GM21717 (cell line): Measurements from ENCODE around the gene PDGFA.

Source experiments
- ATAC-seq: cut with Tn5 transposase; IDR thresholded peaks from one replicate; pipeline ENCODE4 v1.9.1; 2021; ENCODE audit warnings: mild to moderate bottlenecking, moderate library complexity; ENCODE audit not compliant: unreplicated experiment

PDGFA gene

GRCh38 chr7:519484-520390 is at the start of gene PDGFA:
TSS of gene PDGFA (minus strand) at chr7:519846. CDS start at chr7:519001, 845 bp downstream.
- no peak for ATAC-seq

GRCh38 chr7:568031-568951 is 48.6 kb upstream of the PDGFA start:
- no peak for ATAC-seq

DNA sequence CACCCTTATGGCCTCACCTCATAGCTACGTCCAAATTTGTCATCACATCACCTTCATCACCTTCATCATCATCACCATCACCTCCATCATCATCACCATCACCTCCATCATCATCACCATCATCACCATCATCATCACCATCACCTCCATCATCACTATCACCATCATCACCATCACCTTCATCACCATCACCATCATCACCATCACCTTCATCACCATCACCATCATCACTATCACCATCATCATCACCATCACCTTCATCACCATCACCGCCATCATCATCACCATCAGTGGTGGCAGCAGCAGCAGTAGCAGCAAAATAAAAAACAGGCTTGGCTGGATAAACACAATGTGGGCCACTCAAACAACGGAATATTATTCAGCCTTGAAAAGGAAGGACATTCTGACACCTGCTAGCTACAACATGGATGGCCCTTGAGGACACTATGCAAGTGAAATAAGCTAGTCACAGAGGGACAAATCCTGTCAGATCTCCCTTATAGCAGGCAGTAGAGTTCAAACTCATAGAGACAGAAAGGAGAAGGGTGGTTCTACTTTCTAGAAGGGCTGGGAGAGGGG is 47.7 kb upstream of the PDGFA start:
- ATAC-seq, result no peak

DNA sequence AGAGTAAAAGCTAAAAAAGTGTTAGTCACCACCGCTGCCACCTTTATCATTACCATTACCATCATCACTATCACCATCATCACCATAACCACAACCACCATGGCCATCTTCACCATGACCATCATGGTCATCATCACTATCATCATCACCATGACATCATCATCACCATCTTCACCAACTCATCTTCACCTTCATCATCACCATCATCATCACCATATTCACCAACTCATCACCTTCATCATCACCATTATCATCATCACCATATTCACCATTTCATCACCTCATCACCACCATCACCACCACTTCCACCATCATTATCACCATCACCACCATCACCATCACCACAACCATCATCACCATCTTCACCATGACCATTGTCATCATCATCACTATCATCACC is 46.5 kb upstream of the PDGFA start:
- no peak for ATAC-seq

GRCh38 chr7:564176-564865 is 44.7 kb upstream of the PDGFA start:
- no peak for ATAC-seq

DNA sequence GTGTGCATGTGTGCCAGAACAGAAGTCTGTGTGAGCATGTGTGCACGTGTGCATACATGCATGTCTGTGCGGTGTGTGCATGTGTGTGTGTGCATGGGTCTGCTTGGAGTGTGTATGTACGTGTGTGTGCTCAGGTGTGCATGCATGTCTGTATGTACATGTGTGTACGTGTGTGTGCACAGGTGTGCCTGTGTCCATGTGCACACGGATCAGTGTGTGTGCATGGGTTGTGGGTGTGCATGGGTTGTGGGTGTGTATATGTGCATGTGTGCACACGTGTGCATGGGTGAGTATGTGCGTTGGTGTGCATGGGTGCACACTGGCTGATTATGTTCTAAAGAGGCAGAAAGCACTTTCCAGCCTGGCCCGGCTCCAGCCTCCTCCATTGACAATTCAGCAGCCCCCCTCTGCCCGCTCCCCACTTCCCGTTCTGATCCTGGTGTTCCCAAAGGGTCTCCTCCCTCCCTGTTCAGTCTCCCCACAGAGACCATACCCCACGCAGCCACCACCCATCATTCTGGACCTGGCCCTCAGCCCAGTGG is 44.1 kb upstream of the PDGFA start:
- no peak for ATAC-seq

DNA sequence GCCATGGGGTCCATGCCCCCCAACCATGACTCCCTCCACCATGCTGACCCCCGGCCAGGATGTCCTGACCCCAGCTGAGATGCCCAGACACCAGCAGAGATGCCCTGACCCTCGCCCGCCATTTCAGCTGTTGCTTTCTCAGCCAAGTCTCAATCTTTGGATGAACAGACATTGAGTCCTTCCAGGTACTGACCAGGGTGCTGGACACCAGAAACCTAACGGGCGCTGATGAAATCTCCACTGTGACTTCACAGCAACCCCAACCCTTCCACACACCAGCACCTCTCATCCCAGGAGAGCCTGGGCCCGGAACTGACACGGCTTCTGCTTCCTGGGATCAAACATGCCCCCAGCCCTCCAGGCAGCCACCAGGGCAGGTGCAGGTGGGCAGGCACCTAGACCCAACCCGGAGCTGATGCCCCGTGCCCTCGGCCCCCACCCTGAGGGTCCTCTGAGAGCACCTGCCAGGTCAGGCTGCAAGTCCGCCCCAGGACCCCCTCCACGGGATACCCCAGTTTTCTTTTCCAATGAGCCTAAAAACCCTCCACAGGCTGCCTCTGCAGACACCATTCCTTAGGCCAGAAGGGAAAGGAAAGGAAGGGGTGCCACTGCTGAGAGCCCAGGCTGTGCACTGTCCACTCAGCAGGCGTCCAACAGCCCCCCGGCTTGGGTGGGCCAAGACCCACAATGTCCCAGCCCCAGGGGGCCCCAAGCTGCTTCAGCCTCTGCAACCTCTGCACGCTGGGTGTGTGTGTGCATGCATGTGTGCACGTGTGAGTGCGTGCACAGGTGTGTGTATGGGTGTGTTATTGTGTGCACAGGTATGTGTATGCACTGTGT is 43.4 kb upstream of the PDGFA start:
- no peak for ATAC-seq

DNA sequence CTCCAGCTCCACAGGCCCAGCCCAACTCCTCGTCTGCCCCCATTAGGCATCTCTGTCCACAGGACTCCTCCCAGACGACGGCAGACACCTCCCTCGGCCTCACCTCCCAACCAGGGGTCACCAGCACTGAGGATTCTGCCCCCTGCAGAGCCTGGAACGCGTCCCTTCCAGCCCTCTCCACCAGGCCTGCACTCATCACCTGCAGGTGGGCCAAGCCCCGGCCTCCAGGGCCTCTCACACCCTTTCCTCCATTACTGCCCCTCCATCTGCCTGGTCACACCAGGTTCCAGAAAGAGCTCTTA is 42.7 kb upstream of the PDGFA start:
- no peak for ATAC-seq

- ATAC-seq, result no peak
Measured at GRCh38 chr7:561631-562373, 42.2 kb upstream of the PDGFA start.

DNA sequence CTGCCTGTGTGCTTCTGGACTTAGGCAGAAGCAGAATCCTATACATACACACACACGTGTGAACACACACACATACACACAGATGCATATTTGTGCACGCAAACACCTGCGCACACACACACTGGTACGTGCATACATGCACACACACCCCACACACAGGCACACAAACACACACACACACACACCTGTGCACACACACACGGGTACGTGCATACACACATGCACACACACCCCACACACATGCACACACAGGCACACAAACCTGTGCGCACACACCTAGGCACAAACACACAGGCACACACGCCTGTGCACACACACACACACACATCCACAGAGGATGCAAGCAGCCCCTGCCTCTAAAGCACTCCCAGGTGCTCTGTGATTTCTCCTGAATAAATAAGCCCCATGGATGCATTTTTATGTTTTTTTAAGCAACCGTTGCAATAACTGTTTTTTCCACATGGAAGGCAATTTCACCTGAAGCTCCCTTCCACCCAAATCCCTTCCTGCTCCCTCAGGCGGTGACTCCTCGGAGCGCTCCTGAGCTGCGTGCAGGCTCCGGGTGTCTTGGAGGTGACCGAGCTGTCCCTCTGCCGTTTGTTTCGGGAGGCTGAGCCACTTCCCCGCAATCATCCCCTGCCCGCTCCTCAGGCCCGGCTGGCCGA is 41.5 kb upstream of the PDGFA start:
- ATAC-seq, result no peak

DNA sequence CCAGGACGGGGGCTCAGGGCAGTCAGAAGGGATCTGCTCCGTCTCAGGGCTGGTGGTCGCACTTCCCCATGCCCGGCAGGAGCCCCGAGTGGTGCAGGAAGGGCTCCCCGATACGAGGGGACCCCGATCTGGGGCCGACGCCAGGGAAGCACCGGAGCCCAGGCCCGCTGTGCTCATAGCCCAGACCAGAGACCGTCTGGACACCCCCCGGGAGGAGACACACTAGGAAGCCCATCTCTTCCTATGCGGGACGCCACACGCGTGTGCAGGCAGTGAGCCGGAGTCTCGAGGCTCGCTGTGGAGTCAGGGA is 39.7 kb upstream of the PDGFA start:
- no peak for ATAC-seq

GRCh38 chr7:557558-557881 is 37.9 kb upstream of the PDGFA start:
- no peak for ATAC-seq

GRCh38 chr7:556837-557557 is 37.4 kb upstream of the PDGFA start:
- no peak for ATAC-seq

- no peak for ATAC-seq
Measured at GRCh38 chr7:556291-556826, 36.7 kb upstream of the PDGFA start.

- no peak for ATAC-seq
Measured at GRCh38 chr7:555551-556160, 36.0 kb upstream of the PDGFA start.

- no peak for ATAC-seq
Measured at GRCh38 chr7:553636-554111, 34.0 kb upstream of the PDGFA start.

- no peak for ATAC-seq
Measured at GRCh38 chr7:552868-553635, 33.4 kb upstream of the PDGFA start.
